GM21390 (cell line): ENCODE data around the gene CD99.
"Not testable (repeated sequence)": the region's sequence is repeated elsewhere in the genome, so short reads cannot be mapped to it uniquely, and the experiment has no call there.

Source experiments
- ATAC-seq: cut with Tn5 transposase; IDR thresholded peaks from one replicate; pipeline ENCODE4 v1.9.1; 2021; ENCODE audit not compliant: unreplicated experiment

Gene CD99

GRCh38 chrX:2719774-2720447 lies 28.8 kb downstream of the CD99 start:
- no peak for ATAC-seq

- ATAC-seq = no peak
Observed at GRCh38 chrX:2723286-2723879, 32.3 kb downstream of the CD99 start.

- ATAC-seq = not testable (repeated sequence)
Observed at GRCh38 chrX:2727264-2727663, 36.2 kb downstream of the CD99 start.

GRCh38 chrX:2732076-2732475 lies 41.0 kb downstream of the CD99 start:
- ATAC-seq = no peak

GRCh38 chrX:2732649-2733048 lies 41.6 kb downstream of the CD99 start:
- ATAC-seq = no peak

GRCh38 chrX:2733286-2733685 lies 42.2 kb downstream of the CD99 start:
- ATAC-seq = no peak

GRCh38 chrX:2735270-2735669 lies 44.2 kb downstream of the CD99 start:
- ATAC-seq = no peak

- no peak for ATAC-seq
Observed at GRCh38 chrX:2740672-2741071, 49.6 kb downstream of the CD99 start.

GRCh38 chrX:2741386-2741785 lies 50.3 kb downstream of the CD99 start:
- no peak for ATAC-seq

GRCh38 chrX:2746250-2746649 lies 55.2 kb downstream of the CD99 start:
- not testable (repeated sequence) for ATAC-seq

- no peak for ATAC-seq
Observed at GRCh38 chrX:2748171-2748814, 57.2 kb downstream of the CD99 start.

GRCh38 chrX:2748815-2749188 lies 57.7 kb downstream of the CD99 start:
- ATAC-seq = no peak

GRCh38 chrX:2751291-2751690 lies 60.2 kb downstream of the CD99 start:
- ATAC-seq = no peak

- not testable (repeated sequence) for ATAC-seq
Observed at GRCh38 chrX:2751874-2752300, 60.8 kb downstream of the CD99 start, which contains the start of gene XG. XG (plus strand) TSS chrX:2752040; CDS start chrX:2752275, 235 bp downstream.

GRCh38 chrX:2752441-2752840 lies 61.3 kb downstream of the CD99 start:
- not testable (repeated sequence) for ATAC-seq

GRCh38 chrX:2755163-2755715 lies 64.1 kb downstream of the CD99 start:
- not testable (repeated sequence) for ATAC-seq

- ATAC-seq = no peak
Observed at GRCh38 chrX:2756548-2756947, 65.5 kb downstream of the CD99 start.

- no peak for ATAC-seq
Observed at GRCh38 chrX:2761246-2761645, 70.2 kb downstream of the CD99 start.

GRCh38 chrX:2762671-2763070 lies 71.6 kb downstream of the CD99 start:
- not testable (repeated sequence) for ATAC-seq

GRCh38 chrX:2764766-2765548 lies 73.9 kb downstream of the CD99 start:
- ATAC-seq = not testable (repeated sequence)

- ATAC-seq = no peak
Observed at GRCh38 chrX:2765549-2765830, 74.4 kb downstream of the CD99 start.
